COLO668 (cell line): Measurements from ENCODE around the gene GYG2.

ENCODE experiments used
- DNase-seq: peaks from one replicate; lab custom pipeline; 2025; ENCODE audit not compliant: unreplicated experiment; lab: John Stamatoyannopoulos, UW

The GYG2 gene

DNA sequence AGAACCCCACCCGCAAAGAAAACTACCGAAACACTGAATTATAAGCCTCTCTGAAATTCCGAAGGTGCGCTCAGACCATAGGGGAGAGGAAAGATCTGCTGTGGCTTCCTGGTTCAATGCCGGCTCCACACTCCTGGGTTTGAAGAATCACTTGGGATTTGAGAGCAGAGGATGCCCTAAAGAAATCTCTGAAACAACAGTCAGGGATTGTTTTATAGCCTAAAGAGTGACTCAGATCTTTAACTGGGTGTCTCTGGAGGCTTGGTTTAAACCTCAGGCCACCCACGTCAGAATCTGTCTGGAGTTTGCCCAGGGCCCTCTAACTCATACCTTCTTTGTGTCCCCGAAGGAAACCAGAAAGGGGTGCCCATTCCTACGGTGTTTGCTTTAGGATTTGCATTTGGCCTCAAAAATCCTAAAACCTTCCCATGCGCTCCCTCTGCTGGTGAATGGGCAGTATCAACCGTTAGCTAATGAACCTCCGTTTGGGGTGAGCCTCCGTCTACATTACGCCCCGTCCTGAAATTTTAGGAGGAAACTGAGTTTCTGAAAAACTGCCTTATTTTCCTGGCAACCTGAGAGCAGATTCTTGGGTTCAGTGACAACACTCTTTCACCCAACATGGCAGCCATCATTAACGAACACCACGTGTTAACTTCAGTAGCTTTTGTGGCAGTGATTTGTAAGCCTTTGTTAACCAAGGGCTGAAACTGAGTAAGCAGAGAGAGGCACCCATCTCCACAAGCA is 16.4 kb upstream of the GYG2 start:
- DNase-seq: peak; percentile 33

DNA sequence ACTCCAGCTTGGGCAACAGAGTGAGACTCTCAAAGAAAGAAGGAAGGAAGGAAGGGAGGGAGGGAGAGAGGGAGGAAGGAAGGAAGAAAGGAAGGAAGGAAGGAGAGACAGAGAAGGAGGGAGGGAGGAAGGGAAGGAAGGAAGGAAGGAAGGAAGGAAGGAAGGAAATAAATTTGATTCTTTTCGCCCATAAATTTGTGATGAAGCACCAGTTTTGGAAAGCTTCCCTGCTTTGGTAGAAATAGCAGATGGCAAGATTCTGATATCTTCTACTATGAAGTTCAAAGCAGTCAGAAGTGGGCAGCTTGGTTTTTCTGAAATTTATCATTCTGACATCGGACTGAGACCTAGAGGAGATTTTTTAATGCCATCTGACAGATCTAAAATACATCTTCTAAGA is 11.7 kb upstream of the GYG2 start:
- no peak for DNase-seq

- peak; percentile 17 for DNase-seq
Measured at GRCh38 chrX:2819345-2820135, 9.2 kb upstream of the GYG2 start.

DNA sequence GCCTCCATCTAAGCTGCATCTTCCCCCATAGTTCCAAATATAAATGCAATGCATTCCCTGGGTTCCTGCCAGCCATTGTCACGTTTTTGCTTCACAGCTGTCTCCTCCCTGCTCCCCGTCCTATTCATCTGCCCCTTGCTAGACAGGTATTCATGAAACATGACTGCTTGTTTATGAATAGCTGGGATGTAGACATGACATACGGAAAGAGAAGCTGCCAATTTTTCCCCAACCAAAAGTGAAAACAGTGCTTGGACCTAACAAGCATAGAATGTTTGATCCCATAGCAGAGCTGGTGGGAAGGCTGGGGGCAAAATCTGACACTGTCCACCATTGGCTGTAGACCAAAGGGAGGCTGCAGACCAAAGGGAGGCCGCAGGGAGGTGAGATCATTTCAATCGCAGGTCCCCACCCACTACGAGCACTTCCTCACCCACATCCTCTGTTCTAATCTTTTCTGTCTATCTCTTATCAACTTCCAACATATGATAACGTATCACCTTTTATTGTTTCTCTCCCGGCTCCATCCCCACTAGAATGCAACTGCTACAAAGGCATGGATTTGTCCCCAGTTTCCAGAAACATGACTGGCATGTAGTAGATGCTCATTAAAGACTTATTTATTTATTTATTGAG is 8.5 kb upstream of the GYG2 start:
- no peak for DNase-seq

GRCh38 chrX:2823795-2824386 is 4.8 kb upstream of the GYG2 start:
- DNase-seq: no peak

- no peak for DNase-seq
Measured at GRCh38 chrX:2824886-2825285, 3.8 kb upstream of the GYG2 start.

DNA sequence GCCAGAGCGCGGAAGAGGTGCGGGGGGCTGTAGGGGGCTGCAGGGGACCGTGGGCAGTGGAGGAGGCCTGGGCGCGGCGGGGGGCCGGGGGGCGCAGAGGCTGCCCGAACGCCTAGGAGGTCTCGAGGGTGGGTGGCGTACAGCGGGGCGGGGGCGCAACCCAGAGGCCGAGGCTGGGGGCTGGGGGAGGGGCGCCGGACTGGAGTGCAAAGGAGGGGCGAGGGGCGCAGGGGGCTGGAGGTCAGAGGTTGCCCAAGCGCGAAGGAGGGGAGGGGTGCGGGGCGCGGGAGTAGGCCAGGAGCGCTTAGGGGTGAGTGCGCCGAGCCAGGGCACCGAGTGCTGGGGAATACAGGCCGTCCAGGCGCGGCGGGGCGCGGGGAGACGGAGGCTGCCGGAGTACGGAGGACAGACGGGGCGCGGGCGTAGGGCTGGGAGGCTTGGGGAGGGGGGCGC is 255 bp downstream of the GYG2 start:
- peak; percentile 21 for DNase-seq

- no peak for DNase-seq
Measured at GRCh38 chrX:2829469-2830246, 928 bp downstream of the GYG2 start.

- DNase-seq: no peak
Measured at GRCh38 chrX:2831471-2832228, 2.9 kb downstream of the GYG2 start.

DNA sequence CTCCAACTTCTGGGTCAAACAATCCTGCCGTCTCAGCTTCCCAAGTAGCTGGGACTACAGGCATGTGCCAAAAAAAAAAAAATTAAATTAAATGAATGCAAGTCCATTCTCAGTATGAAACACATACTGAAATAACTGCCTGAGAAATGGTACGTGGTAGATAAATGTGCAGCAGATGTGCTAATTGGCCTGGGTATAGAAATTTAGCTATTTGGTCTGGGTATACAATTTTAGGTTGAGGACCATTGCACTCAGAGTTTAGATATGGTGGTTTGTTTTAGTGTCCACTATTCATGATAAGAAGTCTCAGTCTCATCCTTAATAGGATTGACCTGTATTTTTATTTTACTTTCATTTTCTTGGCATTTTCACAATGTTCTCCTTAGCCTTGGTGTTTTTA is 9.2 kb downstream of the GYG2 start:
- no peak for DNase-seq

GRCh38 chrX:2840961-2841360 is 12.2 kb downstream of the GYG2 start:
- DNase-seq: no peak

DNA sequence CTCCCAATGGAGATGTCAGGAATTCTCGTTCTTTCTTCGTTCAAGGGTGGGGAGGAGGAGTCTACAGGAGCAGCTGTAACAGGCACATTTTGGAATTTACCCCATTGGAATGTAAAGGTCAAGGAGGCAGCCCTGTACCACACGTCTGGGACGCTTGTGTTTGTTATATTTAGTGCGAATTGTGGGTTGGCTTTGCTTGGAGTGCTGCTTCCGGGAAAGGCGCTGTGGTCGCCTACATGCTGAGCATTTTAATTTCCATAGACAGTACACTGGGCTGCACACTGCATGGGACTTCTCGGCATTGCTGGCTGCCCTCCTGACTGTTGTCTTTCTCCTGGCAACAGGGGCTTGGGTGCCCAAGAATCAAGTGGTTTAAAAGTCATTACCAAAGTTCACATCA is 12.8 kb downstream of the GYG2 start:
- no peak for DNase-seq

DNA sequence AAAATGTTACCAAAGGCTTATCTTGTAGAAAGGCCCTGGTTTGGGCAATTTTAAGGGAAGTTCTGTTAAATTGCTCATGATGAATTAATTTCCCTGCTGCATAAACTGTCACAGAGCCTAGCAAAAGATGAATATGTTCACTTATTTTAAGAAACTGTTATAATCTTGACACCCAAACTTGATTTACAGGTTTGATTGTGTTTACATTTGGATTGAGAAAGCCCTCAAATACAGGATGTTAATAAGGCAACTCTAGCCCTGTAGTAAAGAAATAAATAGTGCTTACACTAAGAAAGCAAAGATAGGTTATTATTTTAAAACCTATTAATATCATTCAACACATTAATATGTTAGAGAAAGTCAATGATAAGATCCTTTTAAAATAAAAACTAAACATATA is 18.3 kb downstream of the GYG2 start:
- DNase-seq: no peak

DNA sequence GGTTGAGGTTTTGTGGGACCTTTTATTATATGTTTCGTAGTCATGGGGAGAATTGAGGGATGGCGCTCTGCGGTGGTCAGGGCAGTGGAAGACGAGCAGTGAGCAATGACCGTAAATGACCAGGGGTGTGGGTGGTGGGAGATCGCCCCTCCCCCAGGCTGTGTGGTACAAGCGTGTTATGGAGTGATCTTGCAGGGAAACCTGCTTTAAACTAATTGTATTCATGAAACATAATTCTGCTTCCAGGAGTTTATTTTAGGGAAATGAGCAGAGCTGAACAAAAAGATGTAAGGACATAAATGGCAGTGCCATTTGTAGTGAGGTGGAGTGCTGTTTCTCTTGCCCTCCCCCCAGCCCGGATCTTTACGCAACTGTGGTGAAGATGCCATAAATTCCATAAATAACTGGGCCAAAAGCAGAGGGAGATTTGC is 20.2 kb downstream of the GYG2 start:
- DNase-seq: no peak

DNA sequence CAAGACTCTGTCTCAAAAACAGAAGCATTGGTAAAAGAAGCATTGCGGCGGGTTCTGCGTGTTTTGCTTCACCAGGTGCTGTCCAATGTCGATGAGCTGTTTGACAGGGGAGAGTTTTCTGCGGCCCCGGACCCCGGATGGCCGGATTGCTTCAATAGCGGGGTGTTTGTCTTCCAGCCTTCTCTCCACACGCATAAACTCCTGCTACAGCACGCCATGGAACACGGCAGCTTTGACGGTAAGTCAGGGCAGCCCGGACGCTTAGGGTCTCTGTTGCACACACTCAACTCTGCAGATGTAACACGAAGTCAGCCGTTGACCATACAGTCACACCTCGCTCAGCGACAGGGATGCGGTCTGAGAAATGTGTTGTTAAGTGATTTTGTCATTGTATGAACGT is 26.2 kb downstream of the GYG2 start:
- no peak for DNase-seq

DNA sequence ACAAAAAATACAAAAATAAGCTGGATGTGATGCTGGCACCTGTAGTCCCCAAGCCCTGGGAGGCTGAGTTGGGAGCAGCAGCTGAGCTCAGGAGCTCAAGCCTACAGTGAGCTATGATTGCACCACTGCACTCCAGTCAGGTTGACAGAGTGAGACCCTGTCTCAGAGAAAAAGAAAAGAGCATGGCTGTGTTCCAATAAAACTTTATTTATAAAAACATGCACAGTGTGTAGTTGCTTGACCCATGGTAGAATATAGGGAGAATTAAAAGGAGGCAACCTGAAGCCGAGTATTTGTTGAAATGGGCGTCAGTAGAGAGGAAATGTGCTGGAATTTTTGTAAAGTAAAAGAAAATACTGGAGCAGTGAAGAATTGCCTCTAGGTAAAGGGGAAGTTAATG is 27.0 kb downstream of the GYG2 start:
- no peak for DNase-seq

DNA sequence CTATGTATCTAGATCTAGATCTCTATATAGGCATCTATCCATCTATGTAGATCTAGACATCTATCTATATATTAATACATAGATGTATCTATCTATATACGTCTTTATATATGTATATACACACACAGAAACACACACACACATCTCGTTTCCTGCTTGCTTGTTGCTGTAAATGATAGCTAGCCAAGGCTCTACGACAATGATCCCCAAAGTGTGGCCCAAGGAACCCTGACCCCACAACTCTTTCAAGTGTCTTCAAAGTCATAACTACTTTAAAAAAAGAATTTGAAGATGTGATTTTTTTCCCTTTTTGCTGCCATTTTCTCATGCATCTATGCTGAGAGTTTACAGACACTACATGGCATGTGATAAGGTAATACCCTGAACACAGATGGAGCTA is 28.8 kb downstream of the GYG2 start:
- DNase-seq: no peak

- no peak for DNase-seq
Measured at GRCh38 chrX:2859197-2859797, 30.6 kb downstream of the GYG2 start.

GRCh38 chrX:2862404-2862803 is 33.7 kb downstream of the GYG2 start:
- no peak for DNase-seq

GRCh38 chrX:2863646-2864045 is 34.9 kb downstream of the GYG2 start:
- no peak for DNase-seq
